Measurements from ENCODE around the gene UHRF1. TPM values are rescaled to one million over a fixed set of nuclear protein-coding genes. Genes with fewer than 3 reads are reported as not detected.

The UHRF1 gene
- total and polyA plus RNA-seq, 7 donors, result 0.17 to 1.9 (median 0.32) TPM

GRCh38 chr19:4980838-4981680, 71.8 kb downstream of the UHRF1 start:
- WGBS, 3 donors, result 80 to 85% (median 80%) methylated on average over 21 to 27 of the region's 27 CpGs
- H3K27ac ChIP-seq, result no peak overlapping the region
- ATAC-seq, result no peak
- DNase-seq, result peak in 1 of 2 donors; percentile 50
- no peaks in the 10 kb centered on the region for H3K36me3 ChIP-seq (ENCODE audit: insufficient read depth in 1 of 2, low read depth in 1 of 2)
- H3K4me3 ChIP-seq, result no peak overlapping the region
- peaks cover 85% of the 10 kb centered on the region for H3K4me1 ChIP-seq
- no peak for TF ChIP-seq CTCF (IDR thresholded peaks at IDR 0.05)
- no peaks in the 10 kb centered on the region for H3K9me3 ChIP-seq
- intact Hi-C loops (cut with DNase I), result no loop called here
- H3K27me3 ChIP-seq (ENCODE audit: insufficient read depth in 3 of 3, low read length in 2 of 3), result no peaks in the 10 kb centered on the region

GRCh38 chr19:4981681-4981958, 72.3 kb downstream of the UHRF1 start:
- no peak for DNase-seq
- no peaks in the 10 kb centered on the region for H3K9me3 ChIP-seq
- no peak overlapping the region for H3K4me3 ChIP-seq
- no peak for TF ChIP-seq CTCF (IDR thresholded peaks at IDR 0.05)
- ATAC-seq, result no peak
- H3K27ac ChIP-seq, result no peak overlapping the region
- no peaks in the 10 kb centered on the region for H3K27me3 ChIP-seq (ENCODE audit: insufficient read depth in 3 of 3, low read length in 2 of 3)
- no peaks in the 10 kb centered on the region for H3K36me3 ChIP-seq (ENCODE audit: insufficient read depth in 1 of 2, low read depth in 1 of 2)
- intact Hi-C loops (cut with DNase I), result no loop called here
- WGBS, 3 donors, result 77 to 78% (median 78%) methylated on average over 3 of the region's 3 CpGs
- H3K4me1 ChIP-seq, result peaks cover 85% of the 10 kb centered on the region

GRCh38 chr19:4983346-4984105, 74.2 kb downstream of the UHRF1 start:
- H3K4me1 ChIP-seq, result peaks cover 85% of the 10 kb centered on the region

GRCh38 chr19:4984106-4984380, 74.7 kb downstream of the UHRF1 start:
- ATAC-seq (no peak), DNase-seq (peak in 1 of 2 donors; percentile 42)
- no peaks in the 10 kb centered on the region for H3K9me3 ChIP-seq
- no peak for TF ChIP-seq CTCF (IDR thresholded peaks at IDR 0.05)
- WGBS, 3 donors, result 45 to 77% (median 66%) methylated on average over 7 of the region's 7 CpGs
- H3K27ac ChIP-seq, result peak overlapping the region; percentile 9
- H3K36me3 ChIP-seq (ENCODE audit: insufficient read depth in 1 of 2, low read depth in 1 of 2), result no peaks in the 10 kb centered on the region
- H3K4me3 ChIP-seq, result no peak overlapping the region
- peaks cover 84% of the 10 kb centered on the region for H3K4me1 ChIP-seq
- intact Hi-C loops (cut with DNase I), result no loop called here
- H3K27me3 ChIP-seq (ENCODE audit: insufficient read depth in 3 of 3, low read length in 2 of 3), result no peaks in the 10 kb centered on the region

More at GRCh38 chr19:4983346-4984105, 74.2 kb downstream of the UHRF1 start:
- Histone ChIP-seq H3K9me3 (no peaks in the 10 kb centered on the region), H3K27ac (peak overlapping the region; percentile 9), H3K27me3 (ENCODE audit: insufficient read depth in 3 of 3, low read length in 2 of 3) (no peaks in the 10 kb centered on the region), H3K4me3 (no peak overlapping the region), H3K36me3 (ENCODE audit: insufficient read depth in 1 of 2, low read depth in 1 of 2) (no peaks in the 10 kb centered on the region)
- 63 to 76% (median 66%) methylated on average over 23 of the region's 23 CpGs for WGBS, 3 donors
- TF ChIP-seq CTCF (IDR thresholded peaks at IDR 0.05), result no peak
- intact Hi-C loops (cut with DNase I), result no loop called here
- ATAC-seq (no peak), DNase-seq (peak in 1 of 2 donors; percentile 42)
